ENCODE measurements around the gene ABI1. TPM values are rescaled to one million over a fixed set of nuclear protein-coding genes. Genes with fewer than 3 reads are reported as not detected.

Gene ABI1
- total RNA-seq, 4 donors from 2014 or later = 29.9 to 54.5 (median 47.8) TPM

DNA sequence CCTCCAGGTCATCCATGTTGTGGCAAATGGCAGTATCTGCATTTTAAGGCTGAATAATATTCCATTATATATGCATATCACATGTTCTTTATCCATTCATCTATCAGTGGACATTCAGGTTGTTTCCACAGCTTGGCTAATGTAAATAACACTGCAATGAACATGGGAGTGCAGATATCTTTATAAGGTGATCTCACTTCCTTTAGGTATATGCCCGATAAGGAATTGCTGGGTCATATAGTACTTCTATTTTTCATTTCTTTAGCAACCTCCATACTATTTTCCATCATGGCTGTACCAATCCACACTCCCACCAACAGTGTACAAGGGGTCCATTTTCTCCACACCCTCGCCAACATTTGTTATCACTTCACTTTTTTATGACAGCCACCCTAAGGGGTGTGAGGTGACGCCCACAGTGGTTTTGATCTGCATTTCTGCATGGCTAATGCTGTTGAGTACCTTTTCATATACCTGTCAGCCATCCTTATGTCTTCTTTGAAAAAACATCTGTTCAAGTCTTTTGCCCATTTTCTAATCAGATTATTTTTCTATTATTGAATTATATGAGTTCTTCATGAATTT, 18.9 kb downstream of the ABI1 start:
- intact Hi-C loops (cut with DNase I; ENCODE audit: low total_unique reads) (no loop called here), in situ Hi-C loops (cut with MboI; ENCODE audit: low pct_ligation_motif_present in 1 of 4, low pct_unique_long_range_greater_than_20kb in 1 of 4, low sequenced_read_pairs in 3 of 4) (no loop called here)
- Histone ChIP-seq H3K36me3 (no peaks in the 10 kb centered on the region), H3K9me3 (no peaks in the 10 kb centered on the region), H3K27me3 (no peaks in the 10 kb centered on the region), H3K27ac (no peak overlapping the region), H3K4me3 (no peak overlapping the region), H3K4me1 (peaks cover 3 to 37% (median 14%) of the 10 kb centered on the region in 4 donors)
- 63 to 72% methylated on average over 2 to 3 of the region's 3 CpGs for WGBS, 2 donors (ENCODE audit: low coverage in 1 of 2)
- TF ChIP-seq POLR2A (IDR thresholded peaks at IDR 0.05) (no peak), EP300 (IDR thresholded peaks at IDR 0.05; ENCODE audit: low read depth) (no peak), POLR2AphosphoS5 (IDR thresholded peaks at IDR 0.05) (no peak)
- TF ChIP-seq, protein P1, sequence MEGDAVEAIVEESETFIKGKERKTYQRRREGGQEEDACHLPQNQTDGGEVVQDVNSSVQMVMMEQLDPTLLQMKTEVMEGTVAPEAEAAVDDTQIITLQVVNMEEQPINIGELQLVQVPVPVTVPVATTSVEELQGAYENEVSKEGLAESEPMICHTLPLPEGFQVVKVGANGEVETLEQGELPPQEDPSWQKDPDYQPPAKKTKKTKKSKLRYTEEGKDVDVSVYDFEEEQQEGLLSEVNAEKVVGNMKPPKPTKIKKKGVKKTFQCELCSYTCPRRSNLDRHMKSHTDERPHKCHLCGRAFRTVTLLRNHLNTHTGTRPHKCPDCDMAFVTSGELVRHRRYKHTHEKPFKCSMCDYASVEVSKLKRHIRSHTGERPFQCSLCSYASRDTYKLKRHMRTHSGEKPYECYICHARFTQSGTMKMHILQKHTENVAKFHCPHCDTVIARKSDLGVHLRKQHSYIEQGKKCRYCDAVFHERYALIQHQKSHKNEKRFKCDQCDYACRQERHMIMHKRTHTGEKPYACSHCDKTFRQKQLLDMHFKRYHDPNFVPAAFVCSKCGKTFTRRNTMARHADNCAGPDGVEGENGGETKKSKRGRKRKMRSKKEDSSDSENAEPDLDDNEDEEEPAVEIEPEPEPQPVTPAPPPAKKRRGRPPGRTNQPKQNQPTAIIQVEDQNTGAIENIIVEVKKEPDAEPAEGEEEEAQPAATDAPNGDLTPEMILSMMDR (IDR thresholded peaks at IDR 0.05) = no peak
- no peak for DNase-seq

DNA sequence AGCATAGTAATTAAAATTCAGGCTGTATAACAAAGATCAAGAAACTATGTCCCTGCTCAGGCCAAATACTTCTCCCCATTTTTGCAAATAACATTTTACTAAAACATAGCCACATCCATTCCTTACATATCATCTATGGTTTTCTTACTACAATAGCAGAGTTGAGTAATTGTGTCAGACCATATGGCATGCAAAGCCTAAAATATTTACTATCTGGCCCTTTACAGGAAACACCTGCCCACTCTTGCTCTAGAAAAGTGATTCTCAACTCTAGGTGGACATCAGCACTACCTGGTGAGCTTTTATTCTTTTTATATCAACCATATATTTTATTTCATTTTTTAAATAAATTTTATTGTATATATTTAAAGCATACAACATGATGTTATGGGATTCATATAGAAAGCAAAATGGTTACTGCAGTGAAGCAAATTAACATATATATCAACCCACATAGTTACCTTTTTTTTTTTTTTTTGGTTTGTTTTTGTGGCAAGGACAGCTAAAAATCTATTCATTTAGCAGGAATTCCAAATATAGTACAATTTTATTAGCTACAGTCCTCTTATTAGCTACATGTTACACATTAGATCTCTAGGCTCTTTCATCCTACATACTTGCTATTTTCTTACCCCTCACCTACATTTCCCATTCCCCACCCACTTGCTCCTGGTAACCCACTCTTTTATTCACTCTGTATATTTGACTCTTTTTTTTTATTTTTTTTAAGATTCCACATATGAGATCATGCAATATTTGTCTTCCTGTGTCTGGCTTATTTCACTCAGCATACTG, 19.6 kb downstream of the ABI1 start:
- no peak for DNase-seq
- H3K4me1 ChIP-seq = peaks cover 3 to 37% (median 14%) of the 10 kb centered on the region in 4 donors

DNA sequence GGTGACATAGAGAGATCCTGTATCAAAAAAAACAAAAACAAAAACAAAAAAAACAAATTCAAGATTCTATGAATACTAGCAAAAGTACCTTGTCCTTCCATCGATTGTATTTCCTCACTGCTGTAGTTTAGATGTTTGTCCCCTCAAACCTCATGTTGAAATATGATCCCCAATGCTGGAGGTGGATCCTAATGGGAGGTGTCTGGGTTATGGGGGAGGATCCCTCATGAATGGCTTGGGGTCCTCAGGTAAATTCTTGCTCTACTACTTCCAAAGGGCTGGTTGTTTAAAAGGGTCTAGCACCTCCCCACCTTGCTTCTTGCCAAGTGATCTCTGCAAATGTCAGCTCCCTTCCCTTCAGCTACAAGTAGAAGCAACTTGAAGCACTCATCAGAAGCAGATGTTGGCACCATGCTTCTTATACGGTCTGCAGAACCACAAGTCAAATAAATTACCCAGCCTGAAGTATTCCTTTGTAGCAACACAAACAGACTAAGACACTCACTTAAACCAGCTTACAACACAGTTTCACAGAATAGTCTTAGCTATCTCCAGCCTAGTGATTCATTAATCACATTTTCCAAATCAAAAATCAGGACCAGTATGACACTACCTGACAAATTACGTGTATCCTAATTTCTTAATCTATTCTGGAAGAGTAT, 20.7 kb downstream of the ABI1 start:
- WGBS, 2 donors (ENCODE audit: low coverage in 1 of 2) = 63 to 74% methylated on average over 1 to 3 of the region's 3 CpGs
- Histone ChIP-seq H3K4me1 (peaks cover 3 to 37% (median 14%) of the 10 kb centered on the region in 4 donors), H3K4me3 (no peak overlapping the region), H3K27me3 (no peaks in the 10 kb centered on the region), H3K9me3 (no peaks in the 10 kb centered on the region), H3K36me3 (no peaks in the 10 kb centered on the region), H3K27ac (no peak overlapping the region)
- DNase-seq = no peak
- intact Hi-C loops (cut with DNase I; ENCODE audit: low total_unique reads) (no loop called here), in situ Hi-C loops (cut with MboI; ENCODE audit: low pct_ligation_motif_present in 1 of 4, low pct_unique_long_range_greater_than_20kb in 1 of 4, low sequenced_read_pairs in 3 of 4) (no loop called here)
- TF ChIP-seq POLR2AphosphoS5 (IDR thresholded peaks at IDR 0.05) = no peak
- TF ChIP-seq, protein P1 (IDR thresholded peaks at IDR 0.05) = no peak

More for the DNA sequence above, 19.6 kb downstream of the ABI1 start:
- in situ Hi-C loops (cut with MboI; ENCODE audit: low pct_ligation_motif_present in 1 of 4, low pct_unique_long_range_greater_than_20kb in 1 of 4, low sequenced_read_pairs in 3 of 4) = no loop called here
- TF ChIP-seq POLR2A (IDR thresholded peaks at IDR 0.05) (no peak), POLR2AphosphoS5 (IDR thresholded peaks at IDR 0.05) (no peak), EP300 (IDR thresholded peaks at IDR 0.05; ENCODE audit: low read depth) (no peak)
- TF ChIP-seq, protein P1 (IDR thresholded peaks at IDR 0.05) = no peak
- intact Hi-C loops (cut with DNase I; ENCODE audit: low total_unique reads) = no loop called here
- H3K36me3 ChIP-seq = no peaks in the 10 kb centered on the region
- no peak overlapping the region for H3K4me3 ChIP-seq
- no peak overlapping the region for H3K27ac ChIP-seq
- H3K9me3 ChIP-seq = no peaks in the 10 kb centered on the region
- no peaks in the 10 kb centered on the region for H3K27me3 ChIP-seq

DNA sequence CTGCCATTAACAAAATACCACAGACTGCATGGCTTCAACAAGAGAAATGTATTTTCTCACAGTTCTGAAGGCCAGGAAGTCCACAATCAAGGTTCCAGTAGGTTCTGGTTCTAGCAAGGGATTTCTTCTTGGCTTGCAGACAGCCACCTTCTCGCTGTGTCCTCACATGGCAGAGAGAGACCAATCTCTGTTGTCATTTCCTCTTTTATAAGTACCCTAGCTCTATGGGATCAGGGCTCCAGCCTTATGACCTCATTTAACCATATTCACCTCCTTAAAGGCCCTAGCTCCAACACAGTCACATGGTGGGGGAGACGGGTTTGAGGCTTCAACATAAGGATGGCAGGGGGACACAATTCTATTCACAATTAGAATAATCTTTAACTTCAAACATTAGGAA, 23.6 kb downstream of the ABI1 start:
- Histone ChIP-seq H3K27ac (no peak overlapping the region), H3K9me3 (no peaks in the 10 kb centered on the region), H3K4me3 (no peak overlapping the region), H3K36me3 (no peaks in the 10 kb centered on the region), H3K27me3 (no peaks in the 10 kb centered on the region), H3K4me1 (peaks cover 3 to 44% (median 12%) of the 10 kb centered on the region in 4 donors)
- DNase-seq = no peak
- TF ChIP-seq POLR2AphosphoS5 (IDR thresholded peaks at IDR 0.05) (no peak), EP300 (IDR thresholded peaks at IDR 0.05; ENCODE audit: low read depth) (no peak), POLR2A (IDR thresholded peaks at IDR 0.05) (no peak)
- TF ChIP-seq, protein P1 (IDR thresholded peaks at IDR 0.05) = no peak
- 63 to 88% methylated on average over 1 to 2 of the region's 2 CpGs for WGBS, 2 donors (ENCODE audit: low coverage in 1 of 2)
- in situ Hi-C loops (cut with MboI; ENCODE audit: low pct_ligation_motif_present in 1 of 4, low pct_unique_long_range_greater_than_20kb in 1 of 4, low sequenced_read_pairs in 3 of 4) (no loop called here), intact Hi-C loops (cut with DNase I; ENCODE audit: low total_unique reads) (no loop called here)

All from transverse colon (tissue), 4 donors.